Stimulated activated memory B cell treated with anti-CD40 and anti-IgM and Interleukin-4, amounts not matched to agents 10 μg/mL and 1 μg/mL and 100 μg/mL, for 72 hours (primary cell): Measurements from ENCODE around the gene DAO.
"Not testable (repeated sequence)": the region's sequence is repeated elsewhere in the genome, so short reads cannot be mapped to it uniquely, and the experiment has no call there.

Experiments
- ATAC-seq: fragments of 150-1000 bp; cut with Tn5 transposase; 2 replicates; pipeline ENCODE4 v1.10.0; 2021
- H3K27ac Mint-ChIP-seq: one replicate; pipeline ENCODE4 v1.8.0; 2022; ENCODE audit warnings: mild to moderate bottlenecking, mixed read lengths
- H3K27me3 Mint-ChIP-seq: one replicate; pipeline ENCODE4 v1.8.0; 2022; ENCODE audit warnings: mixed read lengths
- H3K36me3 Mint-ChIP-seq: one replicate; pipeline ENCODE4 v1.8.0; 2022; ENCODE audit warnings: mixed read lengths
- H3K4me1 Mint-ChIP-seq: one replicate; pipeline ENCODE4 v1.8.0; 2022; ENCODE audit warnings: mixed read lengths
- H3K4me3 Mint-ChIP-seq: one replicate; pipeline ENCODE4 v1.8.0; 2022; ENCODE audit warnings: mild to moderate bottlenecking, moderate library complexity, mixed read lengths
- H3K9me3 Mint-ChIP-seq: one replicate; pipeline ENCODE4 v1.8.0; 2022; ENCODE audit warnings: mixed read lengths

The DAO gene

GRCh38 chr12:108841825-108842224 lies 38.1 kb upstream of the DAO start:
- peaks cover 45% of the 10 kb centered on the region for H3K36me3 Mint-ChIP-seq
- not testable (repeated sequence) for H3K27ac Mint-ChIP-seq, H3K27me3 Mint-ChIP-seq, ATAC-seq, H3K9me3 Mint-ChIP-seq, H3K4me3 Mint-ChIP-seq
- peaks cover 39% of the 10 kb centered on the region for H3K4me1 Mint-ChIP-seq

DNA sequence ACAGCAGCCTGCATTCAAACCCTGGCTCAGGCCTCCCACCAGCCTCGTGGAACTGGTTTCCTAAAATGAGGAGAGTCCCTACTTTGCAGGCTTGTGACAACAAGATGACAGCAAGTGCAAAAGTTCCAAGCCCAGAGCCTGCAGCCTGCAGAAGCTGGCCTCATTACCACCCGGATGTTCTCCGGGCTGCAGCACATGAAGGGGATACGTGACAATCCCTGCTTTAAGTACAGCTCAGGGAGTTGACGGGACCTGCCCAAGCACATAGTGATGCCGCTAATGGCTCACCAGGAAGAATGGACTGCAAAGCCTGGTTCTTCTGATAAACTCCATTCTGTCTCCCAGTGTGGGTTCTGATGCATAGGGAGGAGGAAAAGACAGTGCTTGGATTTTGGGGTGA lies 37.5 kb upstream of the DAO start:
- no peak for ATAC-seq
- Mint-ChIP-seq H3K27me3 (no peaks in the 10 kb centered on the region), H3K27ac (peak overlapping the region; percentile 44), H3K4me3 (no peak overlapping the region), H3K36me3 (peaks cover 45% of the 10 kb centered on the region), H3K9me3 (no peaks in the 10 kb centered on the region), H3K4me1 (peaks cover 39% of the 10 kb centered on the region)

GRCh38 chr12:108843187-108843586 lies 36.7 kb upstream of the DAO start:
- H3K4me1 Mint-ChIP-seq, result peaks cover 40% of the 10 kb centered on the region
- peaks cover 50% of the 10 kb centered on the region for H3K36me3 Mint-ChIP-seq

DNA sequence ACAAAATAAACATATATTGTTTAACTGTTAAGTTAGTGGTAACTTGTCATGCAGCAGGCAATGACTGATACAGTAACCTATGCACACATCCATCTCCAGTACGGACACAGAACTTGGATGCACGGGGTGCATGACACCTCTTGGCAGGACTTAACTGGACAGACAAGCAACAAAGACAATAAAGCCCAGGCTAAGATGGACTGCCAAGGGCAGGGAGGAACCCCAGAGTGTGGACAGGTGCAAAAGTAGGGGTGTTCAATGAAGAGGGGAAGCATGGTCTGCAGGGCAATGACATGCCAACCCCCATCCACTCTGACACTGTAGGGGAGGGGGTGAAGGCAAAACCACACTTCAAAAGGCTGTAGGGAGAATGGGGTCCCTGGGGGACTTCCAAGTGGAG lies 34.2 kb upstream of the DAO start:
- peak overlapping the region; percentile 2 for H3K27ac Mint-ChIP-seq
- H3K36me3 Mint-ChIP-seq, result peaks cover 48% of the 10 kb centered on the region
- no peak overlapping the region for H3K4me3 Mint-ChIP-seq
- peaks cover 24% of the 10 kb centered on the region for H3K4me1 Mint-ChIP-seq
- H3K9me3 Mint-ChIP-seq, result no peaks in the 10 kb centered on the region
- no peaks in the 10 kb centered on the region for H3K27me3 Mint-ChIP-seq
- no peak for ATAC-seq

More at GRCh38 chr12:108843187-108843586, 36.7 kb upstream of the DAO start:
- Mint-ChIP-seq H3K27ac (no peak overlapping the region), H3K9me3 (no peaks in the 10 kb centered on the region), H3K27me3 (no peaks in the 10 kb centered on the region), H3K4me3 (no peak overlapping the region)
- no peak for ATAC-seq

DNA sequence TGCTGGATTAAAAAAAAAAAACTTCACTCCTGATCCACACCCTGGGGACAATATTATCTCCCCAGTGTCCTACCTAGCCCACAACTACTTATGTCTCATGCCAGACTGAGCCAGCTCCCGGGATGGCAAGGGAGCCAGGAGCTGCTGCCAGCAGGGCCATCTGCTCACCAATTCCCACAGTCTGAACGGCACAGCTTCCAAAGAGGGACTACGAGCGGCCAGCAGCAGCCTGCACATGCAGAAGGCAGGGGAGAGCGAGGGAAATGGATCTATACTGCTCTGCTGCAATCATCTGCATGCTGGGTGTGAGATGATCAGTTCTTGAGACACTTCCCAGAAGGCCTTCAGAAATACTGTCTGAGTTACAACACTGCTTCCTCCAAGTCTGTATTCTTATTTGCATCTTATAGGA lies 33.6 kb upstream of the DAO start:
- peak overlapping the region; percentile 2 for H3K27ac Mint-ChIP-seq
- no peaks in the 10 kb centered on the region for H3K9me3 Mint-ChIP-seq
- ATAC-seq, result no peak
- H3K27me3 Mint-ChIP-seq, result no peaks in the 10 kb centered on the region
- no peak overlapping the region for H3K4me3 Mint-ChIP-seq
- peaks cover 54% of the 10 kb centered on the region for H3K36me3 Mint-ChIP-seq
- peaks cover 30% of the 10 kb centered on the region for H3K4me1 Mint-ChIP-seq

GRCh38 chr12:108847705-108848104 lies 32.2 kb upstream of the DAO start:
- H3K27ac Mint-ChIP-seq, result peak overlapping the region; percentile 43
- peaks cover 43% of the 10 kb centered on the region for H3K36me3 Mint-ChIP-seq
- ATAC-seq, result no peak
- H3K27me3 Mint-ChIP-seq, result no peaks in the 10 kb centered on the region
- peaks cover 25% of the 10 kb centered on the region for H3K4me1 Mint-ChIP-seq
- no peak overlapping the region for H3K4me3 Mint-ChIP-seq
- H3K9me3 Mint-ChIP-seq, result no peaks in the 10 kb centered on the region

DNA sequence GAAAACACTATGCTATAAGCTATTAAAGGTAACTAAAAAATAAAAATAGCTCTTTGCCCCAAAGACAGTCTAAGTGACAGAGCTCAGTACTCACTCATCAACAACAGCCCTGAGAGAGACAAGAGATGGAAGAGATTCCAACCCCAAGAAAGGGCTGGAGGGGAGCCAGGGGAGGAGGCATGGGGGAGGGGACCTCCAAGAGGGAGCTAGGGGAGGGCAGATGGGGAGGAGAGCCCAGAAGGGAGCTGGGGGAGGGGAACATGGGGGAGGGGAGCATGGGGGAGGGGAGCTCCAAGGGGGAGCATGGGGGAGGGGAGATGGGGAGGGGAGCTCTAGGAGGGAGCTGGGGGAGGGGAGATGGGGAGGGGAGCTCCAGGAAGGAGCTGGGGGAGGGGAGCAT lies 30.2 kb upstream of the DAO start:
- no peaks in the 10 kb centered on the region for H3K9me3 Mint-ChIP-seq
- no peaks in the 10 kb centered on the region for H3K27me3 Mint-ChIP-seq
- H3K36me3 Mint-ChIP-seq, result peaks cover 47% of the 10 kb centered on the region
- peaks cover 42% of the 10 kb centered on the region for H3K4me1 Mint-ChIP-seq
- H3K27ac Mint-ChIP-seq, result peak overlapping the region; percentile 62
- no peak overlapping the region for H3K4me3 Mint-ChIP-seq
- no peak for ATAC-seq

- no peaks in the 10 kb centered on the region for H3K27me3 Mint-ChIP-seq
- H3K4me1 Mint-ChIP-seq, result peaks cover 50% of the 10 kb centered on the region
- H3K36me3 Mint-ChIP-seq, result peaks cover 46% of the 10 kb centered on the region
- ATAC-seq, result peak; percentile 89
- H3K27ac Mint-ChIP-seq, result peak overlapping the region; percentile 90
- no peaks in the 10 kb centered on the region for H3K9me3 Mint-ChIP-seq
- peak overlapping the region; percentile 29 for H3K4me3 Mint-ChIP-seq
Observed at GRCh38 chr12:108850854-108851573, 28.9 kb upstream of the DAO start.

DNA sequence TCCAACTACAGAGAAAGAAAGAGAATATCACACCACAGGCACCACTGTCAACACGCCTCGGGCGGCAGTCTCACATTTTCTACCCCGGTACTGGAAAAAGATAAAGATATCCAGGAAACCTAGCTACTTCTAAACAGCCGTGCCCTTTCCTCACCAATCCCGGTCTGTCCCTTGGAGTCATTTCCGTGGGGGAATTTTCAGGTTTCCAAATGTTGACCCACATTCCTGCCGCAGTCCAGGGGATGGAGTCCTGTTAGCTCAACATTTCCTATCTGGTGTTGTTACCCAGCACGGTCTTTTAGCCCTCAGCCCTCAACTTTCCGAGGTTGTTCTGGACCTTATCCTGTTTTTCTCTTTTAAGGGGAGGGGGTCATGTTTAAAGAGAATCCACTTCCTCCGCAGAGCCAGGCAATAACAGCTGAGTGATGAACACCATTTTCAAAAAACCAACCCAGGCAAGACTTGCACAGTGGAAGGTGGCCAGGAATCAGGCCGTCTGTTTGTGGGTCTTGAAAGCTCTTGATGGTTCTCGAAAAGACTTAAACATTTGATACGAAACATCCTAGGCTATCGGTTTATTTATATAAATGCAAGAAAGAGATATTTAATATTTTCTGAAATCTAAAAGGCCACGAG lies 27.1 kb upstream of the DAO start:
- H3K36me3 Mint-ChIP-seq, result peaks cover 28% of the 10 kb centered on the region
- no peaks in the 10 kb centered on the region for H3K27me3 Mint-ChIP-seq
- H3K27ac Mint-ChIP-seq, result peak overlapping the region; percentile 79
- ATAC-seq, result no peak
- no peak overlapping the region for H3K4me3 Mint-ChIP-seq
- peaks cover 54% of the 10 kb centered on the region for H3K4me1 Mint-ChIP-seq
- no peaks in the 10 kb centered on the region for H3K9me3 Mint-ChIP-seq

GRCh38 chr12:108853426-108853825 lies 26.5 kb upstream of the DAO start:
- peak overlapping the region; percentile 8 for H3K4me3 Mint-ChIP-seq
- H3K27me3 Mint-ChIP-seq, result no peaks in the 10 kb centered on the region
- H3K36me3 Mint-ChIP-seq, result peaks cover 22% of the 10 kb centered on the region
- H3K27ac Mint-ChIP-seq, result peak overlapping the region; percentile 79
- ATAC-seq, result no peak
- H3K9me3 Mint-ChIP-seq, result no peaks in the 10 kb centered on the region
- H3K4me1 Mint-ChIP-seq, result peaks cover 57% of the 10 kb centered on the region

- Mint-ChIP-seq H3K9me3 (no peaks in the 10 kb centered on the region), H3K4me1 (peaks cover 63% of the 10 kb centered on the region), H3K36me3 (peaks cover 18% of the 10 kb centered on the region), H3K4me3 (no peak overlapping the region), H3K27me3 (no peaks in the 10 kb centered on the region), H3K27ac (peak overlapping the region; percentile 79)
- no peak for ATAC-seq
Observed at GRCh38 chr12:108853981-108854446, 25.9 kb upstream of the DAO start.

GRCh38 chr12:108854451-108855283 lies 25.2 kb upstream of the DAO start:
- no peak for ATAC-seq
- H3K27me3 Mint-ChIP-seq, result no peaks in the 10 kb centered on the region
- H3K36me3 Mint-ChIP-seq, result peaks cover 18% of the 10 kb centered on the region
- peak overlapping the region; percentile 7 for H3K4me3 Mint-ChIP-seq
- peak overlapping the region; percentile 79 for H3K27ac Mint-ChIP-seq
- no peaks in the 10 kb centered on the region for H3K9me3 Mint-ChIP-seq
- peaks cover 69% of the 10 kb centered on the region for H3K4me1 Mint-ChIP-seq

- H3K36me3 Mint-ChIP-seq, result peaks cover 18% of the 10 kb centered on the region
- H3K27ac Mint-ChIP-seq, result peak overlapping the region; percentile 75
- no peaks in the 10 kb centered on the region for H3K27me3 Mint-ChIP-seq
- H3K4me1 Mint-ChIP-seq, result peaks cover 73% of the 10 kb centered on the region
- no peaks in the 10 kb centered on the region for H3K9me3 Mint-ChIP-seq
- ATAC-seq, result no peak
- peak overlapping the region; percentile 88 for H3K4me3 Mint-ChIP-seq
Observed at GRCh38 chr12:108855284-108856169, 24.4 kb upstream of the DAO start.

DNA sequence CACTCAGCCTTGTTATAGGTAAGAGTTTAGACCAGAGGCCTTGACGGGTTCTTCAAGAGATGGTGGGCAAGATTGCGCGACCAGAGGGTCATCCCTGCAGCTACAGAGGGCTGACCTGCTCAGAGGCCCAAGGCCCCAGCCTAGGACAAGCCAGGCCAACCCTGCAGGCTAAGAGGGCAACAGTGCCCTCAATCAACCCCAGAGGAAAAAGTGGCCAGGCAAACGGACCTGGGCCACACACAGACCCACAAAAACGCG lies 23.8 kb upstream of the DAO start:
- H3K27me3 Mint-ChIP-seq, result no peaks in the 10 kb centered on the region
- no peaks in the 10 kb centered on the region for H3K9me3 Mint-ChIP-seq
- H3K4me1 Mint-ChIP-seq, result peaks cover 71% of the 10 kb centered on the region
- peak overlapping the region; percentile 88 for H3K4me3 Mint-ChIP-seq
- H3K27ac Mint-ChIP-seq, result peak overlapping the region; percentile 75
- H3K36me3 Mint-ChIP-seq, result peaks cover 13% of the 10 kb centered on the region
- ATAC-seq, result no peak
